ENCODE measurements around the gene DDX5. TPM values are rescaled to one million over a fixed set of nuclear protein-coding genes. Genes with fewer than 3 reads are reported as not detected.
A peak's percentile ranks its signal among the peaks of the same experiment; 100 is the strongest.

DDX5 gene
- polyA plus RNA-seq, 1 experiment, result 915 TPM

DNA sequence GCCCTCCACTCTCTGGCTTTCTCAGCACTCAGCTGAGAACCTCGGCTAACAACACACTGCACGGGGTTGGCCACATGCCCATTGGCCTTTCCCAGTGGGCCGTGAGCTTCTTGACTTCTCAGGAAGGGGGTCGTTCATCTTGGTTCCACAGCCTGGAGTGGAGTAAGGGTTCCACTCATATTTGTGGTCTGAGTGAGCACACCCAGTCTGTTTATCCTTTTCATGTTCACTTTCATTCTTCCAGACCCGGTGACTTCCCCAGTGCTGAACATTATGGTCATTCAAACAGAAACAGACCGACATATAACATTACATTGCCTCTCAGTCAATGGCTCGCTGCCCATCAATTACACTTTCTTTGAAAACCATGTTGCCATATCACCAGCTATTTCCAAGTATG lies 48.9 kb downstream of the DDX5 start:
- TF ChIP-seq, protein P1, sequence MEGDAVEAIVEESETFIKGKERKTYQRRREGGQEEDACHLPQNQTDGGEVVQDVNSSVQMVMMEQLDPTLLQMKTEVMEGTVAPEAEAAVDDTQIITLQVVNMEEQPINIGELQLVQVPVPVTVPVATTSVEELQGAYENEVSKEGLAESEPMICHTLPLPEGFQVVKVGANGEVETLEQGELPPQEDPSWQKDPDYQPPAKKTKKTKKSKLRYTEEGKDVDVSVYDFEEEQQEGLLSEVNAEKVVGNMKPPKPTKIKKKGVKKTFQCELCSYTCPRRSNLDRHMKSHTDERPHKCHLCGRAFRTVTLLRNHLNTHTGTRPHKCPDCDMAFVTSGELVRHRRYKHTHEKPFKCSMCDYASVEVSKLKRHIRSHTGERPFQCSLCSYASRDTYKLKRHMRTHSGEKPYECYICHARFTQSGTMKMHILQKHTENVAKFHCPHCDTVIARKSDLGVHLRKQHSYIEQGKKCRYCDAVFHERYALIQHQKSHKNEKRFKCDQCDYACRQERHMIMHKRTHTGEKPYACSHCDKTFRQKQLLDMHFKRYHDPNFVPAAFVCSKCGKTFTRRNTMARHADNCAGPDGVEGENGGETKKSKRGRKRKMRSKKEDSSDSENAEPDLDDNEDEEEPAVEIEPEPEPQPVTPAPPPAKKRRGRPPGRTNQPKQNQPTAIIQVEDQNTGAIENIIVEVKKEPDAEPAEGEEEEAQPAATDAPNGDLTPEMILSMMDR (IDR thresholded peaks at IDR 0.05; ENCODE audit: low read depth, low read length), result no peak
- ChIA-PET POLR2A (interaction anchor here (0.9 kb wide), 1 partner anchor 39 kb away, joined by 3 read pairs; the partner anchor contains the start of gene POLG2), CTCF (interaction anchor here (1.0 kb wide), 2 partner anchors 34 to 37 kb away, joined by 3 read pairs; no protein-coding TSS in a partner anchor)
- no peak overlapping the region for H3K27ac ChIP-seq (ENCODE audit: low read depth, low read length)
- no peak overlapping the region for H3K4me3 ChIP-seq (ENCODE audit: low read depth, low read length)
- DNase-seq (ENCODE audit: low read depth, low spot score), result no peak
- no peaks in the 10 kb centered on the region for H3K9me3 ChIP-seq (ENCODE audit: control insufficient read depth, insufficient read depth, low read length)
- H3K27me3 ChIP-seq (ENCODE audit: control insufficient read depth, insufficient read depth, low read length), result no peaks in the 10 kb centered on the region

DNA sequence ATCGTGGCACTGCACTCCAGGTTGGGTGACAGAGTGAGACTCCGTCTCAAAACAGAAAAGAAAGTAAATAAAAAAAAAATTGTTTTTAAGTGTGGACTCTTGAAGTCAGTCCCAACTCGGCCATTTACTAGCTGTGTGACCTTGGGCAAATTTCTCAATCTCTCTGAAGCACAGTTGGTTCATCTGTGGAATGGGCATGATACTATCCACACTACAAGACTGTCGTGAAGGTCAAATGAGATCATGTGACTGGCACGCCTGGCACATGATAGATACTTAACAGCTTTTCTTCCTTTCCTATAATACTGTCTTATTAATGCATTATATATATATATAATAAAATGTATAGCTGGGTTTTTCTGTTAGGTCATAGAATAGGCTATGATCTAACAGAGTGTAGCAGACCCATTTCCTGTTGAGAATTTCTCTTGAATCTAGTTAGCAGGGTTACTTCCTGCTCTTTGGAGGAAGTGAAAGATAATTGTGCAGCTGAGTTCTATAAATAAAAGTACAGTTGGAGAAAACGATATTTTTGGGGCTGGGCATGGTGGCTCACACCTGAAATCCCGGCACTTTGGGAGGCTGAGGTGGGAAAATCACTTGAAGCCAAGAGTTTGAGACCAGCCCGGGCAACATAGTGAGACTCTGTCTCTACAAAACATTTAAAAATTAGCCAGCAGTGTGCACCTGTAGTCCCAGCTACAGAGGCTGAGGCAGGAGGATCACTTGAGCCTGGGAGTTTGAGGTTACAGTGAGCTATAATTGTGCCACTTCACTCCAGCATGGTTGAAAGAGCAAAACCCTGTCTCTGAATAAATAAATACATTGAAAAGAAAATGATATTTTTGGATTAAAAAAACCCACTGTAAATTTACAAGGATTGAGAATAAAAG lies 49.9 kb downstream of the DDX5 start:
- Histone ChIP-seq H3K4me3 (ENCODE audit: low read depth, low read length) (no peak overlapping the region), H3K27ac (ENCODE audit: low read depth, low read length) (no peak overlapping the region), H3K9me3 (ENCODE audit: control insufficient read depth, insufficient read depth, low read length) (no peaks in the 10 kb centered on the region), H3K27me3 (ENCODE audit: control insufficient read depth, insufficient read depth, low read length) (no peaks in the 10 kb centered on the region)
- DNase-seq (ENCODE audit: low read depth, low spot score), result no peak
- TF ChIP-seq, protein P1 (IDR thresholded peaks at IDR 0.05; ENCODE audit: low read depth, low read length), result no peak
- ChIA-PET POLR2A (interaction anchor here (0.9 kb wide), 1 partner anchor 40 kb away, joined by 3 read pairs; the partner anchor contains the start of gene POLG2), CTCF (interaction anchor here (1.0 to 1.5 kb wide), 3 partner anchors 35 to 150 kb away, joined by 3 to 6 read pairs (median 3); no protein-coding TSS in a partner anchor)

DNA sequence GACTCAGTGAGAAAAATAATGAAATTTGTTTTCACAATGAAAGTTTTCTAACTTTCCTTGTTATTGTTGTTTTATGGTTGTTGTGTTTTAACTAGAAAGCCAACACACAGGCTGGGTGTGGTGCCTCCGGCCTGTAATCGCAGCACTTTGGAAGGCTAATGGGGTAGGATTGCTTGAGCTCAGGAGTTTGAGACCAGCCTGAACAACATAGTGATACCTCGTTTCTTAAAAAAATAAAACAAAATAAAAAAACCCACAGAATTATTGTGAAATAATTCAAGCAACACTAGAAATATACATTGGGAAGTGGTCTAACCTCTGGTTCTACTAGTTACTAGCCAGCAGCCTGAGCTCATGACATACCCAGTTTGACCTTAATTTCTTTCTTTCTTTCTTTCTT lies 56.5 kb downstream of the DDX5 start:
- DNase-seq (ENCODE audit: low read depth, low spot score), result no peak
- no peaks in the 10 kb centered on the region for H3K27me3 ChIP-seq (ENCODE audit: control insufficient read depth, insufficient read depth, low read length)
- no peaks in the 10 kb centered on the region for H3K9me3 ChIP-seq (ENCODE audit: control insufficient read depth, insufficient read depth, low read length)
- no peak overlapping the region; the same call in 1 of the 2 replicates for H3K4me3 ChIP-seq (ENCODE audit: low read depth, low read length)
- ChIA-PET CTCF (interaction anchor here (1.0 to 1.3 kb wide), 3 partner anchors 29 to 42 kb away, joined by 3 to 5 read pairs (median 4); no protein-coding TSS in a partner anchor), POLR2A (no interaction called here)
- H3K27ac ChIP-seq (ENCODE audit: low read depth, low read length), result peak overlapping the region; percentile 4
- TF ChIP-seq, protein P1 (IDR thresholded peaks at IDR 0.05; ENCODE audit: low read depth, low read length), result no peak

DNA sequence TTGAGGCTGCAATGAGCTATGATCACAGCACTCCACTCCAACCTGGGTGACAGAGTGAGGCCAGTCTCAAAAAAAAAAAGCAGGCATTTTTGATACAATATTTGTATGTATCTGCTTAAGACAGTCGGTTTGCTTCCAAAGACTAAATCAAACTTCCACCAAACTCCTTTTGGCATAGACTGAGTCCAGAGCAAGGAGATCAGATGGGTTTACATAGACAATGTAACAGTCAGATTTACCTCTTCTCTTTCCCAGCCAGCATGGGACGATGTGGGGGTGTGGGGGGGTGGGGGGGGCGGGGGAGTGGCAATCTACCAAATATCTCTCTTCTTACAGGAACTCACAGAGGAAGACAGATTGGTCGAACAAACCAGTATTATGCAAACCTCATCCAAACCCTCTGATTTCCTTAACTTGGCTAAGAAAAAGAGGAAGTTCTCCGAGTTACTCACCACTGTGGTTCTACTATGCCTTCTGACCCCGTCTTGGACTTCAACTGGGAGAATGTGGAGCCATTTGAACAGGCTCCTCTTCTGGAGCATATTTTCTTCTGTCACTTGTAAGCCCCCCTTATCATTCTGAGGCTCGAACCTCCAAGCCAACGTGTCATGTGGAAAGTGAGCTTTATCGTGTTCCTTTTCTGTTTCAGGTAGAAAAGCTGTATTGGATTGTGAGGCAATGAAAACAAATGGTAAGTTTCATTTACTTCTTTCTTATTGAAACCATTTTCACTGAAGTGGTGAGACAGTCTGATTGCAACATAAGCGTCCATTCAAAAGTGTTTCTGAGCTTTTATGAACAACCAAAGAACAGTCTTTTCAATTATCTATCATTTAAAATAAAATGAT lies 57.2 kb downstream of the DDX5 start, which contains the start of gene MILR1:
MILR1 (plus strand) TSS at position 451 of the 848 bp plus-strand sequence; CDS start at position 505, 54 bp downstream.
- CTCF ChIA-PET, result interaction anchor here (1.0 to 1.3 kb wide), 3 partner anchors 29 to 43 kb away, joined by 3 to 5 read pairs (median 4); no protein-coding TSS in a partner anchor
- peak within 1 kb of the TSS; percentile 4 for H3K27ac ChIP-seq (ENCODE audit: low read depth, low read length)
- H3K4me3 ChIP-seq (ENCODE audit: low read depth, low read length), result no peak within 1 kb of the TSS; the same call in 1 of the 2 replicates
- TF ChIP-seq, protein P1 (IDR thresholded peaks at IDR 0.05; ENCODE audit: low read depth, low read length), result no peak
- H3K27me3 ChIP-seq (ENCODE audit: control insufficient read depth, insufficient read depth, low read length), result no peaks in the 10 kb centered on the region
- DNase-seq (ENCODE audit: low read depth, low spot score), result peak; percentile 59
- POLR2A ChIA-PET, result no interaction called here
- H3K9me3 ChIP-seq (ENCODE audit: control insufficient read depth, insufficient read depth, low read length), result no peaks in the 10 kb centered on the region

Small RNA genes lying within 50 kb of the gene (small RNA-seq; reads per million reads assigned to genes)
- not detected for gene ATP5MFP4 (ENCODE audit: insufficient read length, low read depth)

Other genes with a start within 250 kb of the DDX5 start
- gene TEX2, start 243.0 kb downstream of the DDX5 start, polyA plus RNA-seq (2011; rRNA removed), result 25.6 and 27.9 TPM in 2 replicates
- 0.01 TPM in 1 of 2 replicates, not detected in the other for gene PECAM1, start 115.4 kb downstream of the DDX5 start, polyA plus RNA-seq (2011; rRNA removed)
- 5.1 and 5.4 TPM in 2 replicates for gene MILR1, start 57.2 kb downstream of the DDX5 start, polyA plus RNA-seq (2011; rRNA removed)
- 6.6 and 9.2 TPM in 2 replicates for gene POLG2, start 9.2 kb downstream of the DDX5 start, polyA plus RNA-seq (2011; rRNA removed)
- 18.6 and 29.8 TPM in 2 replicates for gene CEP95, start 688 bp upstream of the DDX5 start, polyA plus RNA-seq (2011; rRNA removed)
- gene SMURF2, start 156.0 kb upstream of the DDX5 start, polyA plus RNA-seq (2011; rRNA removed), result 130 and 147 TPM in 2 replicates